ENCODE measurements around the gene CDX1.

CDX1 gene

DNA sequence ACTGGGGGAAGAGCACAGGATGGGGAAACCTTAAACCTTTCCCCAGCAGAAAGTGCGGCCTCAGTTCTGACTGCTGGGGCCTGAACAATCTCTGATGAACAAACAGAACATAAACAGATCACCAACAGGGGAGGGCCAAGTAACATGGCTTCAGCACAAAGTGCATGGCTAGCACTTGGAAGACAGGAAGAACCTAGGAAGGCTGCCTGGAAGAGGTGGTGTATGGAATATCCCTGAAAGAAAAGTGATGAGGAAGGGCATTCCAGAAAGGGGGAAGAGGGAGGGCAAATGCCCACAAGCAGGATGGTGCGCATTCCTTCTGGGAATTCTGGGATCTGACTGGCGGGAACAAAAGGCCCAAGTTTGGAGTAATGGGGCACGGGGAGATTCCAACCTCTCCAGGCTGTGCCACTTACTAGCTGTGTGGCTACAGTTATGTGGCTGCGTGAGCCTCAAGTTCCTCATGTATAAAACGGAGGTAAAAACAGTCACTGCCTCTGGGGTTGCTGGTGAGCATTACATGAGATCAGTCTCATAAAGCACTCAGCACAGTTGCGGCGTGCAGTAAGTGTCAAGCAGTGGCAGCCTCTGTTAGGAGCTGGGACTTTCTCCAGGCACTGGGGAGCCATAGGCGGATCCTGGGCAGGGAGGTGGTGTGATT lies 12.5 kb upstream of the CDX1 start:
- no peak for DNase-seq (ENCODE audit: low read depth)
- H3K4me3 ChIP-seq (ENCODE audit: low read length), result no peak overlapping the region
- no peak for TF ChIP-seq CTCF (IDR thresholded peaks at IDR 0.05; ENCODE audit: insufficient read depth, low read depth, low read length, missing control alignments)

DNA sequence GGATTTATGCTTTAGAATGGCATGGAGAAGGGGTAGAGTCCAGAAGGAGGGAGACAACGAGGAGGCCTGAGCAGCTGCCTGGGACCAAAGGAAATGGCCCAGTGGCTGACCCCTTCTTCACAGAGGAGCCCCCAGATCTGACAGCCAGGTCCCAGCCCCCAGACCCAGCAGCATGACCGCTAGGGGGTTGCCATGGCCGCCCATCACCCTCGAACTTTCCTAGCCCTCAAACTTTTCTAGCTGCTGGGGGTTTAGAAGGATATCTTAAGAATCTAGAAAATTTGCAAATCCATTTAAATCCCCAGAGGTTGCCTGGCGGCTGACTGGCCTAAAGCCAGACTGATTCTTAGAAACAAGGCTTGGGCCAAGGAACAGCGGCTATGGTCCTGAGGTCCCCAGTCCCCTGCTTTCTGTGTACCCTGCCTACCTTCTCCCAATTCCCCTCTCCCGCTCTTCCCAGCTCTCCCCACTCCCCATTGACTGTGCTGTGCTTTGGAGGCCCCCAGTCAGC lies 11.9 kb upstream of the CDX1 start:
- TF ChIP-seq CTCF (IDR thresholded peaks at IDR 0.05; ENCODE audit: insufficient read depth, low read depth, low read length, missing control alignments), result no peak
- H3K4me3 ChIP-seq (ENCODE audit: low read length), result no peak overlapping the region
- DNase-seq (ENCODE audit: low read depth), result no peak

- peak; percentile 8 for DNase-seq (ENCODE audit: low read depth)
- H3K4me3 ChIP-seq (ENCODE audit: low read length), result no peak within 1 kb of the TSS
- no peak for TF ChIP-seq CTCF (IDR thresholded peaks at IDR 0.05; ENCODE audit: insufficient read depth, low read depth, low read length, missing control alignments)
Measured at GRCh38 chr5:150155258-150156026, 11.1 kb upstream of the CDX1 start, which contains the start of gene PDGFRB. Gene PDGFRB, minus strand, starts transcription at chr5:150155845. Its CDS starts 18,798 bp downstream, at chr5:150137047.

- no peak for DNase-seq (ENCODE audit: low read depth)
- TF ChIP-seq CTCF (IDR thresholded peaks at IDR 0.05; ENCODE audit: insufficient read depth, low read depth, low read length, missing control alignments), result no peak
- H3K4me3 ChIP-seq (ENCODE audit: low read length), result no peak overlapping the region
Measured at GRCh38 chr5:150156027-150156368, 10.6 kb upstream of the CDX1 start.

GRCh38 chr5:150156540-150156939 lies 10.0 kb upstream of the CDX1 start:
- TF ChIP-seq CTCF (IDR thresholded peaks at IDR 0.05; ENCODE audit: insufficient read depth, low read depth, low read length, missing control alignments), result no peak
- DNase-seq (ENCODE audit: low read depth), result no peak
- H3K4me3 ChIP-seq (ENCODE audit: low read length), result no peak overlapping the region

- no peak for TF ChIP-seq CTCF (IDR thresholded peaks at IDR 0.05; ENCODE audit: insufficient read depth, low read depth, low read length, missing control alignments)
- DNase-seq (ENCODE audit: low read depth), result no peak
- no peak overlapping the region for H3K4me3 ChIP-seq (ENCODE audit: low read length)
Measured at GRCh38 chr5:150157168-150157567, 9.4 kb upstream of the CDX1 start.

Data from epithelial cell of esophagus (primary cell).